GM23338 (cell line): ENCODE results near the gene RIC1. TPM values are rescaled to one million over a fixed set of nuclear protein-coding genes. Genes with fewer than 3 reads are reported as not detected.

Source experiments
- ATAC-seq: fragments of 200-7000 bp; cut with Tn5 transposase; 3 replicates; pipeline ENCODE4 v1.9.1; 2020
- DNase-seq: peaks from one replicate; pipeline ENCODE4 v3.0.0-alpha.2; 2015; ENCODE audit warnings: low spot score
- H2AFZ ChIP-seq: fragments of 200-600 bp; sonication (generic); 2 replicates; pipeline ENCODE4 v1.8.0; 2016; ENCODE audit warnings: antibody characterized with exemption, mild to moderate bottlenecking, moderate library complexity
- H3F3A ChIP-seq: fragments of 200-600 bp; sonication (generic); replicated peaks from 2 replicates; pipeline ENCODE4 v1.8.0; 2017; ENCODE audit warnings: antibody characterized with exemption, mixed run types, low read depth
- H3K27ac ChIP-seq: fragments of 200-600 bp; sonication (generic); 2 replicates; pipeline ENCODE4 v1.6.1; 2016; ENCODE audit warnings: low read depth
- H3K27me3 ChIP-seq: fragments of 200-600 bp; sonication (generic); 2 replicates; pipeline ENCODE4 v1.8.0; 2016; ENCODE audit warnings: mild to moderate bottlenecking, mixed run types, moderate library complexity; ENCODE audit not compliant: insufficient read depth
- H3K36me3 ChIP-seq: fragments of 200-600 bp; sonication (generic); 2 replicates; pipeline ENCODE4 v1.8.0; 2016; ENCODE audit warnings: mild to moderate bottlenecking; ENCODE audit not compliant: insufficient read depth
- H3K4me1 ChIP-seq: fragments of 200-600 bp; sonication (generic); 2 replicates; pipeline ENCODE4 v1.8.0; 2016; ENCODE audit warnings: mild to moderate bottlenecking, moderate library complexity; ENCODE audit not compliant: insufficient read depth
- H3K4me2 ChIP-seq: fragments of 200-600 bp; sonication (generic); 2 replicates; pipeline ENCODE4 v1.7.1; 2017; ENCODE audit warnings: mixed run types
- H3K4me3 ChIP-seq: fragments of 200-600 bp; sonication (generic); 2 replicates; pipeline ENCODE4 v1.6.1; 2016; ENCODE audit warnings: mixed run types
- H3K79me2 ChIP-seq: fragments of 200-600 bp; sonication (generic); replicated peaks from 2 replicates; pipeline ENCODE4 v1.8.0; 2017; ENCODE audit warnings: mild to moderate bottlenecking; ENCODE audit not compliant: insufficient read depth
- H3K9me2 ChIP-seq: fragments of 200-600 bp; sonication (generic); 2 replicates; pipeline ENCODE4 v1.8.0; 2017; ENCODE audit not compliant: insufficient read depth
- H4K20me1 ChIP-seq: fragments of 200-600 bp; sonication (generic); replicated peaks from 2 replicates; pipeline ENCODE4 v1.8.0; 2017; ENCODE audit warnings: mild to moderate bottlenecking; ENCODE audit not compliant: insufficient read depth
- H3K27ac Mint-ChIP-seq: 2 replicates; pipeline ENCODE4 v1.8.0; 2020; ENCODE audit warnings: inconsistent platforms, mild to moderate bottlenecking, moderate library complexity, mixed read lengths
- H3K27me3 Mint-ChIP-seq: 3 replicates; pipeline ENCODE4 v1.8.0; 2022; ENCODE audit warnings: low read depth, mild to moderate bottlenecking, moderate library complexity, mixed read lengths, inconsistent platforms; ENCODE audit not compliant: insufficient read depth, poor library complexity
- H3K36me3 Mint-ChIP-seq: 3 replicates; pipeline ENCODE4 v1.8.0; 2021; ENCODE audit warnings: low read depth, mild to moderate bottlenecking, inconsistent platforms, moderate library complexity, mixed read lengths
- H3K4me1 Mint-ChIP-seq: 3 replicates; pipeline ENCODE4 v1.8.0; 2020; ENCODE audit warnings: mild to moderate bottlenecking, inconsistent platforms, mixed read lengths
- H3K4me3 Mint-ChIP-seq: 3 replicates; pipeline ENCODE4 v1.8.0; 2021; ENCODE audit warnings: moderate library complexity, mild to moderate bottlenecking, inconsistent platforms, mixed read lengths
- H3K9me3 Mint-ChIP-seq: 3 replicates; pipeline ENCODE4 v1.8.0; 2020; ENCODE audit warnings: moderate library complexity, mild to moderate bottlenecking, inconsistent platforms, mixed read lengths
- CREB1 ChIP-seq: fragments of 250-450 bp; sonication (Bioruptor Pico); IDR thresholded peaks from 2 replicates; pipeline ENCODE4 v1.5.0; 2020; ENCODE audit warnings: low read depth, mild to moderate bottlenecking, moderate library complexity
- ETS1 ChIP-seq: IDR thresholded peaks from 2 replicates; pipeline ENCODE4 v1.6.1; 2016; ENCODE audit warnings: antibody characterized with exemption
- EZH2 ChIP-seq: fragments of 200-600 bp; sonication (generic); IDR thresholded peaks from one replicate; pipeline ENCODE4 v1.8.0; 2017; ENCODE audit warnings: antibody characterized with exemption, mild to moderate bottlenecking, low read depth; ENCODE audit not compliant: unreplicated experiment
- NANOG ChIP-seq: IDR thresholded peaks from 2 replicates; pipeline ENCODE4 v1.6.1; 2016; ENCODE audit warnings: antibody characterized with exemption, borderline replicate concordance
- ZNF462 ChIP-seq: fragments of 250-450 bp; sonication (Bioruptor Pico); IDR thresholded peaks from 2 replicates; pipeline ENCODE4 v1.5.0; 2020; ENCODE audit warnings: mild to moderate bottlenecking, moderate library complexity
- polyA plus RNA-seq: library from polyadenylated mRNA; unstranded; fragments of >200 nt; fragmentation: Nextera tagmentation; extraction: Ambion mirVana; gene quantifications from 2 replicates; pipeline ENCODE4 v1.2.1, GENCODE V29; 2016
- total RNA-seq: library from RNA; depleted of rRNA; stranded (reverse); fragments of >200 nt; shearing (Covaris generic); gene quantifications from 2 replicates; pipeline ENCODE4 v1.2.3, GENCODE V29; 2014

Gene RIC1
- total and polyA plus RNA-seq, 2 experiments from 2014 or later = 7.8 to 34.9 TPM

- TF ChIP-seq ZNF462 (CRISPR knock-in tag) (no peak), CREB1 (CRISPR knock-in tag) (no peak), ETS1 (no peak)
These were observed 107.8 kb downstream of the RIC1 start (continued) for GRCh38 chr9:5736563-5737346.

GRCh38 chr9:5743109-5743508, 114.2 kb downstream of the RIC1 start:
- no peaks in the 10 kb centered on the region for H3K4me1 Mint-ChIP-seq
- no peaks in the 10 kb centered on the region for H3K4me1 ChIP-seq
- no peak overlapping the region for H3K4me2 ChIP-seq
- H2AFZ ChIP-seq = no peak overlapping the region
- no peaks in the 10 kb centered on the region for H3F3A ChIP-seq
- H3K4me3 ChIP-seq = no peak overlapping the region
- H3K27ac ChIP-seq = no peak overlapping the region
- H3K27me3 ChIP-seq = no peaks in the 10 kb centered on the region
- no peaks in the 10 kb centered on the region for H3K79me2 ChIP-seq
- no peak overlapping the region for H3K27ac Mint-ChIP-seq
- no peaks in the 10 kb centered on the region for H3K36me3 ChIP-seq
- H3K36me3 Mint-ChIP-seq = peaks cover 29% of the 10 kb centered on the region
- no peaks in the 10 kb centered on the region; the same call in 1 of the 2 replicates for H4K20me1 ChIP-seq
- no peak overlapping the region for H3K4me3 Mint-ChIP-seq
- H3K9me3 Mint-ChIP-seq = no peaks in the 10 kb centered on the region
- ATAC-seq (no peak), DNase-seq (no peak)
- peaks cover 3% of the 10 kb centered on the region for H3K27me3 Mint-ChIP-seq
- H3K9me2 ChIP-seq = no peaks in the 10 kb centered on the region
- TF ChIP-seq CREB1 (CRISPR knock-in tag) = no peak
- TF ChIP-seq EZH2 = no peak
- no peak for TF ChIP-seq ETS1
- TF ChIP-seq NANOG = no peak
- no peak for TF ChIP-seq ZNF462 (CRISPR knock-in tag)
